ENCODE measurements around the gene INPP4B.

Gene INPP4B

GRCh38 chr4:142329313-142329712, 516.8 kb downstream of the INPP4B start:
- TF ChIP-seq MYC (IDR thresholded peaks at IDR 0.05; ENCODE audit: low read depth, low read length) = no peak
- TF ChIP-seq, protein P1, sequence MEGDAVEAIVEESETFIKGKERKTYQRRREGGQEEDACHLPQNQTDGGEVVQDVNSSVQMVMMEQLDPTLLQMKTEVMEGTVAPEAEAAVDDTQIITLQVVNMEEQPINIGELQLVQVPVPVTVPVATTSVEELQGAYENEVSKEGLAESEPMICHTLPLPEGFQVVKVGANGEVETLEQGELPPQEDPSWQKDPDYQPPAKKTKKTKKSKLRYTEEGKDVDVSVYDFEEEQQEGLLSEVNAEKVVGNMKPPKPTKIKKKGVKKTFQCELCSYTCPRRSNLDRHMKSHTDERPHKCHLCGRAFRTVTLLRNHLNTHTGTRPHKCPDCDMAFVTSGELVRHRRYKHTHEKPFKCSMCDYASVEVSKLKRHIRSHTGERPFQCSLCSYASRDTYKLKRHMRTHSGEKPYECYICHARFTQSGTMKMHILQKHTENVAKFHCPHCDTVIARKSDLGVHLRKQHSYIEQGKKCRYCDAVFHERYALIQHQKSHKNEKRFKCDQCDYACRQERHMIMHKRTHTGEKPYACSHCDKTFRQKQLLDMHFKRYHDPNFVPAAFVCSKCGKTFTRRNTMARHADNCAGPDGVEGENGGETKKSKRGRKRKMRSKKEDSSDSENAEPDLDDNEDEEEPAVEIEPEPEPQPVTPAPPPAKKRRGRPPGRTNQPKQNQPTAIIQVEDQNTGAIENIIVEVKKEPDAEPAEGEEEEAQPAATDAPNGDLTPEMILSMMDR (IDR thresholded peaks at IDR 0.05; ENCODE audit: low read depth, low read length) = no peak
- no peak for TF ChIP-seq POLR2A (IDR thresholded peaks at IDR 0.05; ENCODE audit: extremely low read depth, insufficient read length)
- TF ChIP-seq, protein P2, sequence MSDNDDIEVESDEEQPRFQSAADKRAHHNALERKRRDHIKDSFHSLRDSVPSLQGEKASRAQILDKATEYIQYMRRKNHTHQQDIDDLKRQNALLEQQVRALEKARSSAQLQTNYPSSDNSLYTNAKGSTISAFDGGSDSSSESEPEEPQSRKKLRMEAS (IDR thresholded peaks at IDR 0.05; ENCODE audit: low read depth, low read length) = no peak
- no peak for DNase-seq (ENCODE audit: low read depth)
- no peak overlapping the region for H3K4me3 ChIP-seq (ENCODE audit: low read depth, low read length)

DNA sequence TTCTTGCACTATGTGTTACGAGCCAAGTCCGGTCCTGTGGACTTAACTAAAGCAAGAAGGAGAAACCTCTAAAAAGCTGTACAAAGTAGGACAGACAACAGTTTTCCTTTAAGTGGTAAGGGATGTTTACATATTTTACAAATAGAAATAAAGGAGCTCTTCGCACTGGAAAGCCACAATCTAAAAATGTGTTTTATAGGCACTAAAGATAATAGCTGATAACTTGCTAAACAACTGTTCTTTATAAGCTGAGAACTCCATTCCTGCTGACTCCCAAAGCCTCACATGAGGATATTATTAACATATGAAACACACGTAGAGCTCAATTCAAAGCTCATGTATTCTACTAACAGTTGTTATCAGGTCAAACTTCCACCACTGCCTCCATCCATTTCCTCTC, 519.9 kb downstream of the INPP4B start:
- DNase-seq (ENCODE audit: low read depth) = no peak
- no peak overlapping the region for H3K4me3 ChIP-seq (ENCODE audit: low read depth, low read length)
- TF ChIP-seq POLR2A (IDR thresholded peaks at IDR 0.05; ENCODE audit: extremely low read depth, insufficient read length) = no peak
- TF ChIP-seq, protein P2 (IDR thresholded peaks at IDR 0.05; ENCODE audit: low read depth, low read length) = no peak
- TF ChIP-seq MYC (IDR thresholded peaks at IDR 0.05; ENCODE audit: low read depth, low read length) = no peak
- TF ChIP-seq, protein P1 (IDR thresholded peaks at IDR 0.05; ENCODE audit: low read depth, low read length) = no peak

- H3K4me3 ChIP-seq (ENCODE audit: low read depth, low read length) = no peak overlapping the region
- no peak for DNase-seq (ENCODE audit: low read depth)
- TF ChIP-seq MYC (IDR thresholded peaks at IDR 0.05; ENCODE audit: low read depth, low read length) (no peak), POLR2A (IDR thresholded peaks at IDR 0.05; ENCODE audit: extremely low read depth, insufficient read length) (no peak)
- TF ChIP-seq, protein P1 (IDR thresholded peaks at IDR 0.05; ENCODE audit: low read depth, low read length) = no peak
- TF ChIP-seq, protein P2 (IDR thresholded peaks at IDR 0.05; ENCODE audit: low read depth, low read length) = no peak
These were observed 521.5 kb downstream of the INPP4B start for GRCh38 chr4:142324572-142324971.

- TF ChIP-seq MYC (IDR thresholded peaks at IDR 0.05; ENCODE audit: low read depth, low read length) (no peak), POLR2A (IDR thresholded peaks at IDR 0.05; ENCODE audit: extremely low read depth, insufficient read length) (no peak)
- TF ChIP-seq, protein P1 (IDR thresholded peaks at IDR 0.05; ENCODE audit: low read depth, low read length) = no peak
- TF ChIP-seq, protein P2 (IDR thresholded peaks at IDR 0.05; ENCODE audit: low read depth, low read length) = no peak
- no peak for DNase-seq (ENCODE audit: low read depth)
These were observed 523.1 kb downstream of the INPP4B start for GRCh38 chr4:142322996-142323395.

GRCh38 chr4:142318280-142318679, 527.8 kb downstream of the INPP4B start:
- H3K4me3 ChIP-seq (ENCODE audit: low read depth, low read length) = no peak overlapping the region
- no peak for TF ChIP-seq MYC (IDR thresholded peaks at IDR 0.05; ENCODE audit: low read depth, low read length)
- DNase-seq (ENCODE audit: low read depth) = no peak

More at GRCh38 chr4:142322996-142323395, 523.1 kb downstream of the INPP4B start:
- no peak overlapping the region for H3K4me3 ChIP-seq (ENCODE audit: low read depth, low read length)

GRCh38 chr4:142316913-142317312, 529.2 kb downstream of the INPP4B start:
- no peak overlapping the region for H3K4me3 ChIP-seq (ENCODE audit: low read depth, low read length)
- no peak for DNase-seq (ENCODE audit: low read depth)
- TF ChIP-seq, protein P2 (IDR thresholded peaks at IDR 0.05; ENCODE audit: low read depth, low read length) = no peak
- TF ChIP-seq MYC (IDR thresholded peaks at IDR 0.05; ENCODE audit: low read depth, low read length) = no peak
- TF ChIP-seq, protein P1 (IDR thresholded peaks at IDR 0.05; ENCODE audit: low read depth, low read length) = no peak
- no peak for TF ChIP-seq POLR2A (IDR thresholded peaks at IDR 0.05; ENCODE audit: extremely low read depth, insufficient read length)

All from NB4 (cell line).